Measurements from ENCODE around the gene MROH9.
A peak's percentile ranks its signal among the peaks of the same experiment; 100 is the strongest.
"Not testable (repeated sequence)": the region's sequence is repeated elsewhere in the genome, so short reads cannot be mapped to it uniquely, and the experiment has no call there.

Gene MROH9

GRCh38 chr1:170931650-170932049 lies 3.7 kb upstream of the MROH9 start:
- no peak overlapping the region for H3K4me3 ChIP-seq (ENCODE audit: low read depth, low read length)
- no peak for DNase-seq (ENCODE audit: low read depth)
- no peak for TF ChIP-seq CTCF (IDR thresholded peaks at IDR 0.05; ENCODE audit: insufficient read depth, low read depth, low read length, missing control alignments)

DNA sequence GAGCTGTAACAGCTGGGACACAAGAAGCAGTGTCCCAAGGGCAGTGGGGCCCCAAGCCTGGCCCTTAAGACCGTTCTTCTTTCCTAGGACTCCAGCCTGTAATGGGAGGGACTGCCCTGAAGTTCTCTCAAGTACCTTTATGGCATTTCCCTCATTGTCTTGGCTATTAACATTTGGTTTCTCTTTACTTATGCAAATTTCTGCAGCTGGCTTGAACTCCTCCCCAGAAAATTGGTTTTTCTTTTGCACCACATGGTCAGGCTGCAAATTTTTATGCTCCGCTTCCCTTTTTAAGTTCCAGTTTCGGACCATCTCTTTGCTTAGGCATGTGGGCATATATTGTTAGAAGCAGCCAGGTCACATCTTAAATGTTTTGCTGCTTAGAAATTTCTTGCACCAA lies 3.1 kb upstream of the MROH9 start:
- DNase-seq (ENCODE audit: low read depth): peak; percentile 61
- no peak overlapping the region for H3K4me3 ChIP-seq (ENCODE audit: low read depth, low read length)
- no peak for TF ChIP-seq CTCF (IDR thresholded peaks at IDR 0.05; ENCODE audit: insufficient read depth, low read depth, low read length, missing control alignments)

DNA sequence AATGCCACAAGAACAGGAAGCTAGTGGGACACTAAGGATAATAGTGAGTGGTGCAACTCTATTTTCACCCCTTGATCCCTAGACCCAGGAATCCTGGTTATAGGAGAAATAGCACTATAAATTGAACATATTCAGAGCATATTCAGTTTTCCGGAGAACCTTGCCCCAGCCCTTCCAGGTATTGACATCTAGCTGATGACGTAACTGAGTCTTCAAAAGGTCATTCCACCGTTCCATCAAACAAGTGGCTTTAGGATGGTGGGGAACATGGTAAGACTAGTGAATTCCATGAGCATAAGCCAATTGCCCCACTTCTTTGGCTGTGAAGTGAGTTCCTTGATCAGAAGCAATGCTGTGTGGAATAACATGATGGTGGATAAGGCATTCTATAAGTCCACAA lies 2.9 kb downstream of the MROH9 start:
- DNase-seq (ENCODE audit: low read depth): no peak
- H3K4me3 ChIP-seq (ENCODE audit: low read depth, low read length): no peak overlapping the region
- TF ChIP-seq CTCF (IDR thresholded peaks at IDR 0.05; ENCODE audit: insufficient read depth, low read depth, low read length, missing control alignments): no peak

DNA sequence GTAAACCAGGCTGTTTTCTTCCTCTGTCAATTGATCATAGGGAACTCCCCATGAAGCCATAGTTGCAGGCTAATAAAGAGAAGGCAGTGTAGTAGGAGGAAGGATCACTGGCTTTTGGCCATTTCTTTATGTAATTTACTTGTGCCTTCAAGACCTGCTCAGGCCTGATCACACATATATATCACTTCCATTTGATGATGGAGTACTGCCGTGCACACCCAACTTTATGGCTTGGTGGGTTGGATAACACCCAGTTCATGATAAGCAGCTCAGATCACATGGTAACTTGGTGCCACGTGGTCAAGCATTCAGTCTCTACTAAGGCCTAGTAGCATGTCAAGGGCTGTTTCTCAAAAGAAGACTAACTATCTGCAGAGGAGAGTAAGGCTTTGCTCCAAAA lies 4.1 kb downstream of the MROH9 start:
- TF ChIP-seq CTCF (IDR thresholded peaks at IDR 0.05; ENCODE audit: insufficient read depth, low read depth, low read length, missing control alignments): no peak
- DNase-seq (ENCODE audit: low read depth): no peak
- H3K4me3 ChIP-seq (ENCODE audit: low read depth, low read length): no peak overlapping the region

- H3K4me3 ChIP-seq (ENCODE audit: low read depth, low read length); DNase-seq (ENCODE audit: low read depth): not testable (repeated sequence)
Observed at GRCh38 chr1:170951744-170952143, 16.4 kb downstream of the MROH9 start.

GRCh38 chr1:170959385-170959784 lies 24.1 kb downstream of the MROH9 start:
- no peak for DNase-seq (ENCODE audit: low read depth)
- no peak for TF ChIP-seq CTCF (IDR thresholded peaks at IDR 0.05; ENCODE audit: insufficient read depth, low read depth, low read length, missing control alignments)
- H3K4me3 ChIP-seq (ENCODE audit: low read depth, low read length): no peak overlapping the region

GRCh38 chr1:170964506-170964905 lies 29.2 kb downstream of the MROH9 start:
- TF ChIP-seq CTCF (IDR thresholded peaks at IDR 0.05; ENCODE audit: insufficient read depth, low read depth, low read length, missing control alignments): no peak
- H3K4me3 ChIP-seq (ENCODE audit: low read depth, low read length): no peak overlapping the region
- no peak for DNase-seq (ENCODE audit: low read depth)
